Fibroblast of villous mesenchyme (primary cell): Measurements from ENCODE around the gene TRPM8. TPM values are rescaled to one million over a fixed set of nuclear protein-coding genes. Genes with fewer than 3 reads are reported as not detected.

ENCODE experiments used
- DNase-seq: peaks from one replicate; pipeline ENCODE4 v3.0.0-alpha.2; 2010; ENCODE audit warnings: low read depth
- H3K4me3 ChIP-seq: 2 replicates; pipeline ENCODE4 v1.5.1; 2011; ENCODE audit warnings: low read depth, mild to moderate bottlenecking, low read length
- total RNA-seq: library from RNA; depleted of rRNA; stranded (reverse); fragments of >200 nt; gene quantifications from 2 replicates; pipeline ENCODE4 v1.2.3, GENCODE V29; 2012
- TF ChIP-seq, protein P1 (sequence below): IDR thresholded peaks from 2 replicates; pipeline ENCODE4 v1.5.1; 2012; ENCODE audit warnings: low read depth, mild to moderate bottlenecking, low read length; ENCODE audit not compliant: insufficient read depth

Gene TRPM8
- total RNA-seq, 1 donor: not detected

DNA sequence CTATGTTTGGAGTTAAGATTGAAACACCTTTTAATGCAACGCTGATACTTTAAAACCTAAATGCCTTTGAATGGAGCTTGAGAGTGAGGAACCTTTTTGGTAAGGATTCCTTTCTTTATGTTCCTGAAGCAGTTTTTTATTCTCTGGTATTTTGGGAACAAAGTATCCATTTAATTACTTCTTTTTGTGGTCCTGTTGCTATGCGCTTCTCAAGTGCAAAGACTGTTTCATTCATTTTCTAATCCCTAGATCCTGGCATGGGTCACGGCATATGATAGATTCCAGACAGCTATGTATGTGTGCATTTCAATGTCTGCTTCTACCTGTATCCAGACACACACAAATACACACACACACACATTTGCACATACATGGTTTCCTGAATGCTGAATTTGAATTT is 28.0 kb downstream of the TRPM8 start:
- TF ChIP-seq, protein P1, sequence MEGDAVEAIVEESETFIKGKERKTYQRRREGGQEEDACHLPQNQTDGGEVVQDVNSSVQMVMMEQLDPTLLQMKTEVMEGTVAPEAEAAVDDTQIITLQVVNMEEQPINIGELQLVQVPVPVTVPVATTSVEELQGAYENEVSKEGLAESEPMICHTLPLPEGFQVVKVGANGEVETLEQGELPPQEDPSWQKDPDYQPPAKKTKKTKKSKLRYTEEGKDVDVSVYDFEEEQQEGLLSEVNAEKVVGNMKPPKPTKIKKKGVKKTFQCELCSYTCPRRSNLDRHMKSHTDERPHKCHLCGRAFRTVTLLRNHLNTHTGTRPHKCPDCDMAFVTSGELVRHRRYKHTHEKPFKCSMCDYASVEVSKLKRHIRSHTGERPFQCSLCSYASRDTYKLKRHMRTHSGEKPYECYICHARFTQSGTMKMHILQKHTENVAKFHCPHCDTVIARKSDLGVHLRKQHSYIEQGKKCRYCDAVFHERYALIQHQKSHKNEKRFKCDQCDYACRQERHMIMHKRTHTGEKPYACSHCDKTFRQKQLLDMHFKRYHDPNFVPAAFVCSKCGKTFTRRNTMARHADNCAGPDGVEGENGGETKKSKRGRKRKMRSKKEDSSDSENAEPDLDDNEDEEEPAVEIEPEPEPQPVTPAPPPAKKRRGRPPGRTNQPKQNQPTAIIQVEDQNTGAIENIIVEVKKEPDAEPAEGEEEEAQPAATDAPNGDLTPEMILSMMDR: no peak
- DNase-seq: no peak
- H3K4me3 ChIP-seq: no peak overlapping the region

DNA sequence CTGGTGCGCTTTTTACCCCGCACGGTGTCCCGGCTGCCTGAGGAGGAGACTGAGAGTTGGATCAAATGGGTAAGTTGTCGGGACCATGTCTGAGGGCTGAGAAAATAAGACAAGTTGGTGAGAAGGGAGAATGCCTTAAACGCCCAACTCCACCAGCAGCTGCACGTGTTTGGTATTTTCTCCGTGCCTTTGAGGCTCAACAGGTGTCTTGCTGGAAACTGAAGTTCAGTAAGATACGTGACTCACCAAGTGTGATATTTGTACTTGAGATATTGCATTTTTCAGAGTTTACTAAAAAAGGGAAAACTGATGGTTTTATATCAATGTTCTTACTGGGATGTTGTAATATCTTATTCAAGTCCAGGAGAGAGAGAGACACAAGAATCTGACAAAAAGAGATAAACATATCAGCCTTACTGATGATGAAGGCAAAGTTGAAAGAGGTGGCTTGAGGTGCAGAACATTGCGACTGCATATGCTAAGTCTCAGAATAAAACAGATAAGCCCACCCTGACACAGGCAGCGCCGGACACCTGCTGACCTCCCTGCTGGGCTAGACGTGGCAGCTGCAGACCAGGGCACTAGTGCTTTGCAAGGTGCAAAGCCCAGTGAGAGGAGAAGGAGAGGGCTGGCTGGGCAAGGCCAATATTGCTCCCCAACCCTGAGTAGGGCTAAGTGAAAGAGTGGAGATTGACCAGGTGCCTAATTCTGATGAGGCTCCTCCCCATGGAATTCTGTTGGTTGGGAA is 33.1 kb downstream of the TRPM8 start:
- TF ChIP-seq, protein P1: no peak
- H3K4me3 ChIP-seq: no peak overlapping the region
- DNase-seq: no peak

DNA sequence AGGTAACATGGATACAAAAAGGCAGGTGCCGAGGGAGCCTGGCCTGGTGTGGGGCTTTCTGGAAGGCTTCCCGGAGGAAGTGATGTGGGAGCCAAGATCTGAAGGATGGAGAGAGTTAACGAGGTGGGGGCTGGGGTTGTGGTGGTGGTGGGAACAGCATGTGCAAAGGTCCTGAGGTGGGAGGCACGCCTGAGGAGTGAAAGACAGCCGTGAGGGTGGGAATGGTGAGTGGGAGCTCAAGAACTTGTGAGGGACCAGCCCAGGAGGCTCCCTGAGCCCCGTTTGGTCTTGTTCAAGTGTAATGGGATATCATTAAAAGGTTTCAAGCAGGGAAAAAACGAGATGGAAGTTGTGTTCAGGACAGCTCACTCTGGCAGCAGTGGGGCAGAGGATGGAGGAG is 35.2 kb downstream of the TRPM8 start:
- TF ChIP-seq, protein P1: no peak
- no peak for DNase-seq
- H3K4me3 ChIP-seq: no peak overlapping the region

DNA sequence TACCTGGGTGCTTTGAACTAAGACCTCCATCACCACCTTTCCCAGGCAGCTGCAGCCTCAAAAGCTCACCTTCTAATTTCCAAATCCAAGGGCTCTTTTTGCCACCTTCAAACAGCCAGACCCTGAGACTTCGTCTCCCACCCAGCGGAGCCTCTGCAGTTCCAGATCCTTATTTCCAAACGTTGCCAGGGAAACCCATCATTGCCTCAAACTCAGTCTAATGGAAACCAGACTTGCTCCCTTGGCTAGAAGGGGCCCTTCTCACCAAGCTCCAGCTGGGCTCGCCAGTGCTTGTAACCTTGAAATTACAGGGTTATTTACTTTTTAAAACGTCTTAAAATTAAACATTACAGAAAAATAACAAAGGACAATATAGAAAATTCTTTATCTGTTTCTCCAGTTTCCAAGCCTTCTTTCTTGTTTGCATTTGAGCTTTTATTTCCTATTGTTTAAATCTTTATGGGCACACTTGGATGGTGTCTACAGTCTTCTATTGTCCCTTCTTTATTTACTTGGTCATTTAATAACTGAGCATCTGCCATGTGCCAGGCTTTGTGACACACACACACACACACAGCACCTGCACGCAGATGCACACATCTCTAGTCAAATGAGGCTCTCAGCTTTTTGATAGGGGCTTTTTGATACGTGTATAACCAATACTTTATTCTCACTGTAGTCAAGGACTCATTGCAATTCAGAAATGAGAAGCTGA is 36.1 kb downstream of the TRPM8 start:
- TF ChIP-seq, protein P1: no peak
- H3K4me3 ChIP-seq: no peak overlapping the region
- no peak for DNase-seq

DNA sequence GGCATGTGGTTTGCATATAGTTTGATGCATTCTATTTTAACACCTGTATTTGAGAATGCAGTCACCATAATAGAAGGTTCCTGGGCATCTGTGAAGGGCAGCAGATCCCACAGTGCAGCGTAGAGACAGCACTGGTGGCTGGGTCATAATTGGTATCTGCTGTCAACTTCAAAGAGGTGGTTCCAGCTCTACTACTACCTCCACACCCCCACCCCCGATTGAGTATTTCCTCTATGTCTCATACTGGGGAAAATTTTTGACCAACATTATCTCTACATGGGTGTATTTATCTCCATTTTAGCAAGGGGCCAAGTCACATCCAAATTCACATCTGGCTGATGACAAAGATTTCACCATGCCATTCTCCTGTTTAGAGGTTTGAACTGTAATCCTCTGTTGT is 43.0 kb downstream of the TRPM8 start:
- TF ChIP-seq, protein P1: no peak
- H3K4me3 ChIP-seq: no peak overlapping the region
- DNase-seq: no peak

DNA sequence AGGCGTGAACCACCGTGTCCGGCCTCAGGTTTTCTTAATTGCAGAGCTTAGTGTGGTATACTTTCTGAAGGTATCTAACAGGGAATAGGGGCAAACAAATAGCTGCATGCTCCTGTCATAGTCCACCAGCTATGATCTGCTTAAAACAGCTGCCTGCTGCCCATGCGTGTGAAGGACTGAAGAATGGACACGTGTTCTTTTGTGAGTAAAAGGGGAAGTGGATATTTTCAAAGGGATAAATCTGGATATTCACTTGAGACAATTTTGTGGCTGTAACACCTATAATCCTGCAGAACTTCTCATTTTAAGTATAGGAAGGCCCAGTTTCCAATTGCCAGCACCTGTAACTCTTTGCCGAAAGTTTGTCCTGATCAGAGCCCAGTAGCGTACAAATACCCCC is 44.7 kb downstream of the TRPM8 start:
- DNase-seq: no peak
- TF ChIP-seq, protein P1: no peak
- H3K4me3 ChIP-seq: no peak overlapping the region
